Measurements from ENCODE around the gene ERFL. TPM values are rescaled to one million over a fixed set of nuclear protein-coding genes. Genes with fewer than 3 reads are reported as not detected.

Gene ERFL
- total RNA-seq, 1 donor from 2014 or later = 0.49 TPM

GRCh38 chr19:41860419-41861115, 67.7 kb downstream of the ERFL start:
- no peaks in the 10 kb centered on the region for H3K9me3 ChIP-seq
- peak overlapping the region; percentile 94 to 95 for H3K4me3 ChIP-seq
- intact Hi-C loops (cut with DNase I) = no loop called here
- no peaks in the 10 kb centered on the region for H3K27me3 ChIP-seq
- peak overlapping the region; percentile 92 for H3K27ac ChIP-seq
- TF ChIP-seq, protein P1, sequence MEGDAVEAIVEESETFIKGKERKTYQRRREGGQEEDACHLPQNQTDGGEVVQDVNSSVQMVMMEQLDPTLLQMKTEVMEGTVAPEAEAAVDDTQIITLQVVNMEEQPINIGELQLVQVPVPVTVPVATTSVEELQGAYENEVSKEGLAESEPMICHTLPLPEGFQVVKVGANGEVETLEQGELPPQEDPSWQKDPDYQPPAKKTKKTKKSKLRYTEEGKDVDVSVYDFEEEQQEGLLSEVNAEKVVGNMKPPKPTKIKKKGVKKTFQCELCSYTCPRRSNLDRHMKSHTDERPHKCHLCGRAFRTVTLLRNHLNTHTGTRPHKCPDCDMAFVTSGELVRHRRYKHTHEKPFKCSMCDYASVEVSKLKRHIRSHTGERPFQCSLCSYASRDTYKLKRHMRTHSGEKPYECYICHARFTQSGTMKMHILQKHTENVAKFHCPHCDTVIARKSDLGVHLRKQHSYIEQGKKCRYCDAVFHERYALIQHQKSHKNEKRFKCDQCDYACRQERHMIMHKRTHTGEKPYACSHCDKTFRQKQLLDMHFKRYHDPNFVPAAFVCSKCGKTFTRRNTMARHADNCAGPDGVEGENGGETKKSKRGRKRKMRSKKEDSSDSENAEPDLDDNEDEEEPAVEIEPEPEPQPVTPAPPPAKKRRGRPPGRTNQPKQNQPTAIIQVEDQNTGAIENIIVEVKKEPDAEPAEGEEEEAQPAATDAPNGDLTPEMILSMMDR (IDR thresholded peaks at IDR 0.05) = no peak
- no peak for TF ChIP-seq POLR2A (IDR thresholded peaks at IDR 0.05)
- no peak for TF ChIP-seq POLR2AphosphoS5 (IDR thresholded peaks at IDR 0.05; ENCODE audit: insufficient read depth in 1 of 2, low read depth in 1 of 2)
- H3K36me3 ChIP-seq = peaks cover 0 to 35% of the 10 kb centered on the region in 2 donors
- H3K4me1 ChIP-seq = peaks cover 44% of the 10 kb centered on the region
- no peak for DNase-seq (ENCODE audit: extremely low spot score in 2 of 2)

- Histone ChIP-seq H3K4me3 (peak within 1 kb of the TSS; percentile 94 to 95), H3K36me3 (peaks cover 0 to 28% of the 10 kb centered on the region in 2 donors), H3K27me3 (no peaks in the 10 kb centered on the region), H3K4me1 (peaks cover 41% of the 10 kb centered on the region), H3K27ac (peak within 1 kb of the TSS; percentile 92), H3K9me3 (no peaks in the 10 kb centered on the region)
- peak; percentile 98 to 99 for DNase-seq (ENCODE audit: extremely low spot score in 2 of 2)
- no peak for TF ChIP-seq POLR2A (IDR thresholded peaks at IDR 0.05)
- TF ChIP-seq, protein P1 (IDR thresholded peaks at IDR 0.05) = peak; percentile 6 to 77 (median 33)
- peak; percentile 94 to 97 for TF ChIP-seq POLR2AphosphoS5 (IDR thresholded peaks at IDR 0.05; ENCODE audit: insufficient read depth in 1 of 2, low read depth in 1 of 2)
- intact Hi-C loops (cut with DNase I) = no loop called here
These were observed 68.4 kb downstream of the ERFL start, which contains the start of gene RPS19 for GRCh38 chr19:41859618-41860418. RPS19 (plus strand) TSS chr19:41860255; CDS start chr19:41860775, 520 bp downstream.

DNA sequence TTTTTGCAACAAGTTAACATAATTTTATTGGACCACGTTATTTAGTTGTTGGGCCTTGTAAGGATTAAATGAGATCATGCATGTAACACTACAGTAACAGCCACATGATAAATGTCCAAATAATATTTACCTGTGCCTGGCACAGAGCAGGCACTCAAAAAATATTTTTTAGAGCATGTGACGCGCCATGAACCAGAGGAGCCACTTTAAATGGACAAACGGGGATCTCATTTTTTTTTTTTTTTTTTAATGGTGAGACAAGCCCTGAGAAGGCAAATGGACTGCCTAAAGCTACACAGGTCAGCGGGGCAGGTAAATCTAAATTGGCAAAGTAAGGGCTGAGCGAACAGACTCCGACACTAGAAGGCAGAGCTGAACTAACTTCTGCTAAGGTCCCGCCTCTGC, 69.0 kb downstream of the ERFL start:
- H3K4me3 ChIP-seq = peak overlapping the region; percentile 94 to 95
- TF ChIP-seq, protein P1 (IDR thresholded peaks at IDR 0.05) = no peak
- no peak for TF ChIP-seq POLR2AphosphoS5 (IDR thresholded peaks at IDR 0.05; ENCODE audit: insufficient read depth in 1 of 2, low read depth in 1 of 2)
- no peak for TF ChIP-seq POLR2A (IDR thresholded peaks at IDR 0.05)
- intact Hi-C loops (cut with DNase I) = no loop called here

More for the DNA sequence above, 69.0 kb downstream of the ERFL start:
- Histone ChIP-seq H3K9me3 (no peaks in the 10 kb centered on the region), H3K36me3 (peaks cover 0 to 22% of the 10 kb centered on the region in 2 donors), H3K27ac (no peak overlapping the region), H3K4me1 (peaks cover 35% of the 10 kb centered on the region), H3K27me3 (no peaks in the 10 kb centered on the region)
- DNase-seq (ENCODE audit: extremely low spot score in 2 of 2) = no peak

Small RNA genes within 50 kb of the gene (microRNA-seq; reads per million reads assigned to microRNA genes)
- not detected for gene MIR6797 (ENCODE audit: borderline number of aligned reads, borderline replicate concordance)

Small RNA genes within 50 kb of the gene (small RNA-seq; reads per million reads assigned to genes)
- gene MIR6797 = not detected

Other genes with a start within 250 kb of the ERFL start
- gene CEACAM7, start 240.2 kb downstream of the ERFL start, total RNA-seq = 3.4 TPM
- 52.1 TPM for gene CEACAM5, start 219.8 kb downstream of the ERFL start, total RNA-seq
- 6.9 TPM for gene CEACAM6, start 172.9 kb downstream of the ERFL start, total RNA-seq
- gene CEACAM3, start 131.9 kb downstream of the ERFL start, total RNA-seq = not detected
- not detected for gene LYPD4, start 83.8 kb downstream of the ERFL start, total RNA-seq
- gene DMRTC2, start 83.4 kb downstream of the ERFL start, total RNA-seq = not detected
- 1,554 TPM for gene RPS19, start 68.2 kb downstream of the ERFL start, total RNA-seq
- gene CD79A, start 51.2 kb downstream of the ERFL start, total RNA-seq = not detected
- gene ARHGEF1, start 45.3 kb downstream of the ERFL start, total RNA-seq = 114 TPM
- gene RABAC1, start 30.9 kb upstream of the ERFL start, total RNA-seq = 263 TPM
- 4.7 TPM for gene ATP1A3, start 65.8 kb upstream of the ERFL start, total RNA-seq
- gene GRIK5, start 141.8 kb upstream of the ERFL start, total RNA-seq = 2.5 TPM
- gene ZNF574, start 147.7 kb upstream of the ERFL start, total RNA-seq = 26.5 TPM
- gene POU2F2, start 204.0 kb upstream of the ERFL start, total RNA-seq = 0.74 TPM